ENCODE data around the gene ABCA13.

- no peak for TF ChIP-seq POLR2A (IDR thresholded peaks at IDR 0.05)
- TF ChIP-seq, protein P1, sequence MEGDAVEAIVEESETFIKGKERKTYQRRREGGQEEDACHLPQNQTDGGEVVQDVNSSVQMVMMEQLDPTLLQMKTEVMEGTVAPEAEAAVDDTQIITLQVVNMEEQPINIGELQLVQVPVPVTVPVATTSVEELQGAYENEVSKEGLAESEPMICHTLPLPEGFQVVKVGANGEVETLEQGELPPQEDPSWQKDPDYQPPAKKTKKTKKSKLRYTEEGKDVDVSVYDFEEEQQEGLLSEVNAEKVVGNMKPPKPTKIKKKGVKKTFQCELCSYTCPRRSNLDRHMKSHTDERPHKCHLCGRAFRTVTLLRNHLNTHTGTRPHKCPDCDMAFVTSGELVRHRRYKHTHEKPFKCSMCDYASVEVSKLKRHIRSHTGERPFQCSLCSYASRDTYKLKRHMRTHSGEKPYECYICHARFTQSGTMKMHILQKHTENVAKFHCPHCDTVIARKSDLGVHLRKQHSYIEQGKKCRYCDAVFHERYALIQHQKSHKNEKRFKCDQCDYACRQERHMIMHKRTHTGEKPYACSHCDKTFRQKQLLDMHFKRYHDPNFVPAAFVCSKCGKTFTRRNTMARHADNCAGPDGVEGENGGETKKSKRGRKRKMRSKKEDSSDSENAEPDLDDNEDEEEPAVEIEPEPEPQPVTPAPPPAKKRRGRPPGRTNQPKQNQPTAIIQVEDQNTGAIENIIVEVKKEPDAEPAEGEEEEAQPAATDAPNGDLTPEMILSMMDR (IDR thresholded peaks at IDR 0.05) = no peak
- TF ChIP-seq POLR2AphosphoS5 (IDR thresholded peaks at IDR 0.05) = no peak
Measured at GRCh38 chr7:48515171-48515570, 343.9 kb downstream of the ABCA13 start.
